GM23338 (cell line): ENCODE data around the gene RNF214. TPM values are rescaled to one million over a fixed set of nuclear protein-coding genes. Genes with fewer than 3 reads are reported as not detected.

Experiments
- ATAC-seq: fragments of 200-7000 bp; cut with Tn5 transposase; 3 replicates; pipeline ENCODE4 v1.9.1; 2020
- DNase-seq: peaks from one replicate; pipeline ENCODE4 v3.0.0-alpha.2; 2015; ENCODE audit warnings: low spot score
- H2AFZ ChIP-seq: fragments of 200-600 bp; sonication (generic); 2 replicates; pipeline ENCODE4 v1.8.0; 2016; ENCODE audit warnings: antibody characterized with exemption, mild to moderate bottlenecking, moderate library complexity
- H3F3A ChIP-seq: fragments of 200-600 bp; sonication (generic); replicated peaks from 2 replicates; pipeline ENCODE4 v1.8.0; 2017; ENCODE audit warnings: antibody characterized with exemption, mixed run types, low read depth
- H3K27ac ChIP-seq: fragments of 200-600 bp; sonication (generic); 2 replicates; pipeline ENCODE4 v1.6.1; 2016; ENCODE audit warnings: low read depth
- H3K27me3 ChIP-seq: fragments of 200-600 bp; sonication (generic); 2 replicates; pipeline ENCODE4 v1.8.0; 2016; ENCODE audit warnings: mild to moderate bottlenecking, mixed run types, moderate library complexity; ENCODE audit not compliant: insufficient read depth
- H3K36me3 ChIP-seq: fragments of 200-600 bp; sonication (generic); 2 replicates; pipeline ENCODE4 v1.8.0; 2016; ENCODE audit warnings: mild to moderate bottlenecking; ENCODE audit not compliant: insufficient read depth
- H3K4me1 ChIP-seq: fragments of 200-600 bp; sonication (generic); 2 replicates; pipeline ENCODE4 v1.8.0; 2016; ENCODE audit warnings: mild to moderate bottlenecking, moderate library complexity; ENCODE audit not compliant: insufficient read depth
- H3K4me2 ChIP-seq: fragments of 200-600 bp; sonication (generic); 2 replicates; pipeline ENCODE4 v1.7.1; 2017; ENCODE audit warnings: mixed run types
- H3K4me3 ChIP-seq: fragments of 200-600 bp; sonication (generic); 2 replicates; pipeline ENCODE4 v1.6.1; 2016; ENCODE audit warnings: mixed run types
- H3K79me2 ChIP-seq: fragments of 200-600 bp; sonication (generic); replicated peaks from 2 replicates; pipeline ENCODE4 v1.8.0; 2017; ENCODE audit warnings: mild to moderate bottlenecking; ENCODE audit not compliant: insufficient read depth
- H3K9me2 ChIP-seq: fragments of 200-600 bp; sonication (generic); 2 replicates; pipeline ENCODE4 v1.8.0; 2017; ENCODE audit not compliant: insufficient read depth
- H4K20me1 ChIP-seq: fragments of 200-600 bp; sonication (generic); replicated peaks from 2 replicates; pipeline ENCODE4 v1.8.0; 2017; ENCODE audit warnings: mild to moderate bottlenecking; ENCODE audit not compliant: insufficient read depth
- H3K27ac Mint-ChIP-seq: 2 replicates; pipeline ENCODE4 v1.8.0; 2020; ENCODE audit warnings: inconsistent platforms, mild to moderate bottlenecking, moderate library complexity, mixed read lengths
- H3K27me3 Mint-ChIP-seq: 3 replicates; pipeline ENCODE4 v1.8.0; 2022; ENCODE audit warnings: low read depth, mild to moderate bottlenecking, moderate library complexity, mixed read lengths, inconsistent platforms; ENCODE audit not compliant: insufficient read depth, poor library complexity
- H3K36me3 Mint-ChIP-seq: 3 replicates; pipeline ENCODE4 v1.8.0; 2021; ENCODE audit warnings: low read depth, mild to moderate bottlenecking, inconsistent platforms, moderate library complexity, mixed read lengths
- H3K4me1 Mint-ChIP-seq: 3 replicates; pipeline ENCODE4 v1.8.0; 2020; ENCODE audit warnings: mild to moderate bottlenecking, inconsistent platforms, mixed read lengths
- H3K4me3 Mint-ChIP-seq: 3 replicates; pipeline ENCODE4 v1.8.0; 2021; ENCODE audit warnings: moderate library complexity, mild to moderate bottlenecking, inconsistent platforms, mixed read lengths
- H3K9me3 Mint-ChIP-seq: 3 replicates; pipeline ENCODE4 v1.8.0; 2020; ENCODE audit warnings: moderate library complexity, mild to moderate bottlenecking, inconsistent platforms, mixed read lengths
- CREB1 ChIP-seq: fragments of 250-450 bp; sonication (Bioruptor Pico); IDR thresholded peaks from 2 replicates; pipeline ENCODE4 v1.5.0; 2020; ENCODE audit warnings: low read depth, mild to moderate bottlenecking, moderate library complexity
- CTCF ChIP-seq, 2 experiments: fragments of 200-600 bp in 1 of 2; sonication (generic) in 1 of 2; conservative IDR thresholded peaks; 2 replicates each; pipeline versions ENCODE4 v1.5.1 to v1.6.1; 2016 to 2017; ENCODE audit warnings: antibody characterized with exemption in 2 of 2, low read depth in 2 of 2, mild to moderate bottlenecking in 2 of 2, moderate library complexity in 1 of 2
- ETS1 ChIP-seq: IDR thresholded peaks from 2 replicates; pipeline ENCODE4 v1.6.1; 2016; ENCODE audit warnings: antibody characterized with exemption
- EZH2 ChIP-seq: fragments of 200-600 bp; sonication (generic); IDR thresholded peaks from one replicate; pipeline ENCODE4 v1.8.0; 2017; ENCODE audit warnings: antibody characterized with exemption, mild to moderate bottlenecking, low read depth; ENCODE audit not compliant: unreplicated experiment
- EZH2phosphoT487 ChIP-seq: fragments of 200-600 bp; sonication (generic); IDR thresholded peaks from one replicate; pipeline ENCODE4 v1.8.1; 2018; ENCODE audit warnings: antibody characterized with exemption; ENCODE audit not compliant: unreplicated experiment
- JUNB ChIP-seq: IDR thresholded peaks from one replicate; pipeline ENCODE4 v1.6.1; 2016; ENCODE audit warnings: antibody characterized with exemption; ENCODE audit not compliant: unreplicated experiment
- NANOG ChIP-seq: IDR thresholded peaks from 2 replicates; pipeline ENCODE4 v1.6.1; 2016; ENCODE audit warnings: antibody characterized with exemption, borderline replicate concordance
- POLR2AphosphoS5 ChIP-seq: IDR thresholded peaks from 2 replicates; pipeline ENCODE4 v1.6.1; 2016; ENCODE audit warnings: antibody characterized with exemption, low read depth
- REST ChIP-seq: IDR thresholded peaks from one replicate; pipeline ENCODE4 v1.6.1; 2018; ENCODE audit warnings: antibody characterized with exemption; ENCODE audit not compliant: unreplicated experiment
- STAT1 ChIP-seq: IDR thresholded peaks from one replicate; pipeline ENCODE4 v1.6.1; 2016; ENCODE audit warnings: antibody characterized with exemption; ENCODE audit not compliant: unreplicated experiment
- ZNF114 ChIP-seq: fragments of 250-450 bp; sonication (Bioruptor Pico); IDR thresholded peaks from 2 replicates; pipeline ENCODE4 v1.5.0; 2020; ENCODE audit warnings: mild to moderate bottlenecking, moderate library complexity
- ZNF331 ChIP-seq: fragments of 250-450 bp; sonication (Bioruptor Pico); IDR thresholded peaks from 2 replicates; pipeline ENCODE4 v1.5.0; 2020; ENCODE audit warnings: low read depth, mild to moderate bottlenecking, moderate library complexity
- ZNF462 ChIP-seq: fragments of 250-450 bp; sonication (Bioruptor Pico); IDR thresholded peaks from 2 replicates; pipeline ENCODE4 v1.5.0; 2020; ENCODE audit warnings: mild to moderate bottlenecking, moderate library complexity
- polyA plus RNA-seq: library from polyadenylated mRNA; unstranded; fragments of >200 nt; fragmentation: Nextera tagmentation; extraction: Ambion mirVana; gene quantifications from 2 replicates; pipeline ENCODE4 v1.2.1, GENCODE V29; 2016
- total RNA-seq: library from RNA; depleted of rRNA; stranded (reverse); fragments of >200 nt; shearing (Covaris generic); gene quantifications from 2 replicates; pipeline ENCODE4 v1.2.3, GENCODE V29; 2014

The RNF214 gene
- total and polyA plus RNA-seq, 2 experiments from 2014 or later, result 19.4 to 28.4 TPM

GRCh38 chr11:117185736-117186430, 46.6 kb upstream of the RNF214 start:
- TF ChIP-seq ZNF114 (CRISPR knock-in tag) (no peak), ZNF331 (CRISPR knock-in tag) (no peak), NANOG (no peak), REST (no peak), POLR2AphosphoS5 (no peak), ETS1 (no peak), STAT1 (no peak), CREB1 (CRISPR knock-in tag) (no peak), JUNB (no peak), EZH2phosphoT487 (no peak), ZNF462 (CRISPR knock-in tag) (no peak), CTCF (conservative IDR thresholded peaks at IDR 0.05; ENCODE audit: low read depth in 2 of 2) (no peak), EZH2 (no peak)
- H3K27ac ChIP-seq, result no peak overlapping the region
- H2AFZ ChIP-seq, result no peak overlapping the region
- peaks cover 5% of the 10 kb centered on the region for H3K4me1 Mint-ChIP-seq
- H3K27me3 Mint-ChIP-seq, result peaks cover 13% of the 10 kb centered on the region
- H4K20me1 ChIP-seq, result no peaks in the 10 kb centered on the region
- ATAC-seq (no peak), DNase-seq (no peak)
- no peak overlapping the region for H3K4me2 ChIP-seq
- H3K4me3 ChIP-seq, result no peak overlapping the region
- H3K27ac Mint-ChIP-seq, result no peak overlapping the region
- H3K79me2 ChIP-seq, result no peaks in the 10 kb centered on the region
- 0 out of 2 replicates have a peak, but pooled peaks cover 3% of the 10 kb centered on the region for H3K4me1 ChIP-seq
- H3K9me2 ChIP-seq, result no peaks in the 10 kb centered on the region
- H3K27me3 ChIP-seq, result no peaks in the 10 kb centered on the region
- H3K4me3 Mint-ChIP-seq, result no peak overlapping the region
- H3K9me3 Mint-ChIP-seq, result no peaks in the 10 kb centered on the region
- H3K36me3 ChIP-seq, result no peaks in the 10 kb centered on the region
- H3K36me3 Mint-ChIP-seq, result peaks cover 4% of the 10 kb centered on the region; the same call in 2 of the 3 replicates
- H3F3A ChIP-seq, result no peaks in the 10 kb centered on the region
